HG03354 (cell line): ENCODE data around the gene FAM185A.
"Not testable (repeated sequence)": the region's sequence is repeated elsewhere in the genome, so short reads cannot be mapped to it uniquely, and the experiment has no call there.

Experiments
- ATAC-seq: cut with Tn5 transposase; IDR thresholded peaks from one replicate; pipeline ENCODE4 v1.9.1; 2021; ENCODE audit warnings: mild to moderate bottlenecking; ENCODE audit not compliant: unreplicated experiment, poor library complexity, severe bottlenecking

FAM185A gene

GRCh38 chr7:102823390-102824119 is 74.8 kb downstream of the FAM185A start:
- ATAC-seq, result no peak

- ATAC-seq, result no peak
Measured at GRCh38 chr7:102828286-102828685, 79.5 kb downstream of the FAM185A start.

GRCh38 chr7:102829075-102829474 is 80.3 kb downstream of the FAM185A start:
- ATAC-seq, result no peak

DNA sequence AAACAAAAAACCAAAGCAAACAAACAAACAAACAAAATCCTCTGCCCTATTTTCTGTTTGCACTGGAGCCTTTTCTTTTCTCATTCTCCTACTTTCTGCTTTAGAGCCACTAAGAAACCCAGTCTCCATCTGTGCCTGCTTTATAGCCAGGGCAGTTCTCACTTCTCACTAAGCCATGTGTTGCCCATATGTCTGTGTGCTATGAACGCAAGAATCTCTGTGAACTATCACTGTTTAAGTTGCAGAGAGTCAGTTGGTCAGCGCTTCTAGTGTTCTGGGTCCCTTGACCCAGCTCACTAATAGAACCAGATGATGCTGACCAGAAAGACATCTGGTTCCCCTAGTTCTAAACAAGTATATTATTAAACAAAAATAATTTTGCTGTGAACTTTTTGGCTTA is 81.4 kb downstream of the FAM185A start:
- ATAC-seq, result no peak

- no peak for ATAC-seq
Measured at GRCh38 chr7:102832674-102833073, 83.9 kb downstream of the FAM185A start.

DNA sequence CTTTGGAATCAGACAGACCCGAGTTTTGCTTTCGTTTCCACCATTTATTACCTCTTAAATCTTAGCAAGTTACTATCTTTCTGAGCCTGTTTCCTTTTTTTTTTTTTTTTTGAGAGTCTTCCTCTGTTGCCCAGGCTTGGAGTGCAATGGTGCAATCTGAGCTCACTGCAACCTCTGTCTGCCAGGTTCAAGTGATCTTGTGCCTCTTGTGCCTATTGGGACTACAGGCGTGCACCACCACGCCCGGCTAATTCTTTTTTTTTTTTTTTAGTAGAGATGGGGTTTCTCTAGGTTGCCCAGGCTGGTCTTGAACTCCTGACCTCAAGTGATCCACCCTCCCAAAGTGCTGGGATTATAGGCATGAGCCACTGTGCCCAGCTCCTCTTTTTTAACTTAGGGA is 84.5 kb downstream of the FAM185A start:
- ATAC-seq, result no peak

DNA sequence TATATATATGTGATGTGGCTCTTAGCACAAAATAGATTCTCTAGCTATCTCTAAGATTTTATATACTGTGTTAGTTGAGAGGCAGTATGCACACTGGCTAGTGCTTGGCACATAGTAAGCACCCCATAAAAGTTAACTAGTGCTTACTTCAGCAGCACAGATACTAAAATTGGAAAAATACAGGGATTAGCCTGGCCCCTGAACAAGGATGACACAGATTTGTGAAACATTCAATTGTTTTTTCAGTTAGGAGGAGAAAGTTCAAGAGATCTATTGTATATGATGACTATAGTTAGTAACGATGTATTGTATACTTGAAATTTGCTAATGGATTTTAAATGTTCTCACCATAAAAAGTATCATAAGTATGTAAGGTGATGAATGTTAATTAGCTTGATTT is 85.7 kb downstream of the FAM185A start:
- no peak for ATAC-seq

DNA sequence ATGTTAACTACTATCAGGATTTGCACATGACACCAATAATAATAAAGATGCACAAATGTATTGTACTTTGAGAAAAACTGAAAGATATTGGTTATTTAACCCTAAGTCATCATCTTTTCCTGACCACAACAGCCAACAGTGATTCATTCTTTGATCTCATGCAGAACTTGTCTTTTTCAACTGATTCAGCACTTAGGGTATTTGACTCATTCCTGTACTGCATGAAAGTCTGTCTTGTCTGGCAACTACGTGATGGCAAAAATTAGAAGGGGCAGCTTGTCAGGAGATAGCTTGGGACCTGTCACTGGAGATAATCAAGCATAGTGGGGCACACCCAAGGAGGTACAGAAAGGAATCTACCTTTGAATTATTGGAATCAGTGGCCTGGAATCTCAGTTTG is 86.2 kb downstream of the FAM185A start:
- peak; percentile 81 for ATAC-seq

GRCh38 chr7:102836191-102836919 is 87.6 kb downstream of the FAM185A start:
- no peak for ATAC-seq

- no peak for ATAC-seq
Measured at GRCh38 chr7:102836977-102837376, 88.2 kb downstream of the FAM185A start.

DNA sequence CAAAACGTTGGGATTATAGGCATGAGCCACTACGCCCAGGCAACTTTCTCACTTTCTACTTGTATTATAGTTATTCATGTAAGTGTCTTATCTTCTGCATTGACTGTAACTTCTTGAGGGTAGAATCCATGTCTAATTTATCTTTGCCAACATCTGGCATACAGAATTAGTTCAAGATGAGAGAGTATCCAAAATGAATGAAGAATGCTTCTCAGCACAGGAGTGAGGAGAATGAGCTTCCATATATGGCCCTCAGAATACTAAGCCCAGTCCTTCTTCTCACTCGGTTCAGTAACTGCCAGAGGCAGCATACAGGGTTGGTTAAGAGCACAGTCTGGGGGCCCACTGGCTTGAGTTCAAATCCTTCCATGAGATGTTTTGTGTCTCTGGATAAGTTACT is 89.0 kb downstream of the FAM185A start:
- no peak for ATAC-seq

GRCh38 chr7:102838572-102839101 is 89.8 kb downstream of the FAM185A start:
- ATAC-seq, result not testable (repeated sequence)

DNA sequence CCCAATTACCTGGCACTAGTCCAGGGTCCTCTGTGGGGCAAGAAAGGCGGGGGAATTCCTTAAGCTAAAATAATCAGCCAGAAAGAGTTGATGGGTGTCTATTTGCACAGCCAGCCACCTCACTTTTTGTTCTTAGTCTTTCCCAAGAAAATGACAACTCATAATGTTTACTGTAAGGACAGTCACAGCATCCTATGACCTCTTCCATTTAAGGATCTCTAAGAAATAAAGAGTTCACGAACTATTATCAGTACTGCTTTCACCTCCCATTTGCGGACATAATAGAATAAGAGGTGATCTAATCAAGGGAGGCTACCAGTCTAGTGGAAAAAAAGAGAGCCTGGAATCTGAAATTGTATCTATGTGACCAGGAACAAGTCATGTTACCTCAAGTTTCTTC is 91.6 kb downstream of the FAM185A start:
- no peak for ATAC-seq

GRCh38 chr7:102841290-102841689 is 92.5 kb downstream of the FAM185A start:
- ATAC-seq, result no peak

GRCh38 chr7:102842284-102842683 is 93.5 kb downstream of the FAM185A start:
- ATAC-seq, result no peak

- peak; percentile 87 for ATAC-seq
Measured at GRCh38 chr7:102843850-102844249, 95.1 kb downstream of the FAM185A start.

- no peak for ATAC-seq
Measured at GRCh38 chr7:102845346-102845745, 96.5 kb downstream of the FAM185A start.

DNA sequence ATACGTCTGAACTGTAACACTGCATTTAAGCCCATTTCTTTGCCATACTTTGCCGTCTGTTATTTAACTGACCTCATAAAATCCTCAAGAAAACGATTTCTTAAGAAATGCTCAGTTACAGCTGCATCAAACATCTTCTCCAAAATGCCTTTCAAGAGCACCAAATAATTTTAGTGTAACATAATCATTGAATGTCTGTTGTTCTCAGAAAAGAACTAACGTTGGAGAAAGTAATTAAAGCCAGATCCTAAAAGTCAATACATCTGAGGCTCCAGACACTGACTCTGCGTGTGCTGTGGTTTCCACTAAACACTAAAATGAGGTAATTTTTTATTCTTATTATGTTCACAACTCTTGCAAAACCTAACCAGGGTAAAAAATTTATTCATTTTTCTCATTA is 100.3 kb downstream of the FAM185A start:
- ATAC-seq, result no peak

DNA sequence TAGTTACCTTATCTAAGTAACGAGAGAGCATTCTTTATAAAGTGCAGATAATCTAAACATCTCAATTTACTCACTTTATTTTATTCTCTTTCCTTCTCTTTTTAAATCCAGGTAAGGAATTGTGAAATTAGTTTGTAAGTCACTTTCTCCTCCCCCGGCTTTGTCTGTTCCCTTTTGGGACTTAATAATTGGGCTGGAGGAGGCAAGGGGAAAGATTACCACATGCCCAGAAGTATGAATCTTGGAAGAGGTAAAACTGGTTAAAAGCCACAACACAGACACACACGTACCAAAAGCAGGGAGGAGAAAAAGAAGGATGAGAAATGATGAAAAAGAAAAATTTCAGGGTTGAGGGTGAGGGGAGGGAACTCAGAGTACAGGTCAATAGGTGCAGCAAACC is 100.7 kb downstream of the FAM185A start:
- ATAC-seq, result no peak

DNA sequence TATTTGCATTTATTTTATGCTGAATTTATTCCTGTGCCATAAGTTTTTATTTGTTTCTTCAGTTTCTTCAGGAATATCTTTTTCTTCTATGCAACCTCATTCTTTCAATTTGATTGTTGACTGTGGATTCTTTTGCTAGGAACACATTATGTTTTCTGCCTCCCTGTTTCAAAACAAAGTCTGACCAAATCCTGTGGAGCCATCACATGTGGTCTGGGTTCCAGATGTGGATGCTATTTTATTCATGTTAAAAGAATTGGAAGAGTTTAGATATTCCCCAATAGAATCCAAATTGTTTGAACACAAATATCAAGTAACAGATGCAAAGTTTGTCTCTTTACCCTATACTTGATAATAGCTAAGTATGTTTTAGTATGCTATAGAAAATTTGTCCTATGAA is 107.2 kb downstream of the FAM185A start:
- no peak for ATAC-seq
